ENCODE data around the gene STAB2. TPM values are rescaled to one million over a fixed set of nuclear protein-coding genes. Genes with fewer than 3 reads are reported as not detected.
"Not testable (repeated sequence)": the region's sequence is repeated elsewhere in the genome, so short reads cannot be mapped to it uniquely, and the experiment has no call there.

STAB2 gene
- total RNA-seq, 1 donor from 2014 or later: not detected

DNA sequence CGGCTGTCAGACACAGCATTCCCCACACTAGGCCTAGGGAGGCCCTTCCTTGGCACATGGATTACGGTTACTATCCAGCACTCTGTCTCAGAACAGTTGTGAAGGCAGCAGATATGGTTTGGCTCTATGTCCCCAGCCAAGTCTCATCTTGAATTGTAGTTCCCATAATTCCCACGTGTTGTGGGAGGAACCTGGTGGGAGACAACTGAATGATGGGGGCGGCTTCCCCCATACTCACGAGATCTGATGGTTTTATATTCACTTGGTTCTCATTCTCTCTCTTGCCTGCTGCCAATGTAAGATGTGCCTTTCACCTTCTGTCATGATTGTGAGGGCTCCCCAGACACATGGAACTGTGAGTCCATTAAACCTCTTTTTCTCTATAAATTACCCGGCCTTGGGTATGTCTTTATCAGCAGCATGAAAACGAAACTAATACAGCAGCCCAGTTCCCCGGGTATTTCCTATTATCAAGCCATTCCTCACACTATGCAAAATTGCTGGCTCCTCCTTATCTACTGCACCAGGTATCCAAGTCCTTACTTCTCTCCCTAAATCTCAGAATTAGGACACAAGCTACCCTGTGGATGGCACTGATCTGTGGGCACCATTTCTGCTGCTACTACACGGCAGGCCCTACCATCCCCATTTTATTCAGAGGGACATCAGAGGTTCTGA is 220.6 kb downstream of the STAB2 start:
- Mint-ChIP-seq H3K27me3 (ENCODE audit: low read depth) (no peaks in the 10 kb centered on the region), H3K4me1 (ENCODE audit: low read depth) (peaks cover 37% of the 10 kb centered on the region), H3K36me3 (ENCODE audit: low read depth) (peaks cover 28% of the 10 kb centered on the region), H3K27ac (ENCODE audit: unreplicated experiment) (peak overlapping the region; percentile 20), H3K9me3 (ENCODE audit: low read depth) (peaks cover 2% of the 10 kb centered on the region), H3K4me3 (ENCODE audit: unreplicated experiment) (no peak overlapping the region)
- DNase-seq (ENCODE audit: low spot score): no peak
- TF ChIP-seq, protein P1, sequence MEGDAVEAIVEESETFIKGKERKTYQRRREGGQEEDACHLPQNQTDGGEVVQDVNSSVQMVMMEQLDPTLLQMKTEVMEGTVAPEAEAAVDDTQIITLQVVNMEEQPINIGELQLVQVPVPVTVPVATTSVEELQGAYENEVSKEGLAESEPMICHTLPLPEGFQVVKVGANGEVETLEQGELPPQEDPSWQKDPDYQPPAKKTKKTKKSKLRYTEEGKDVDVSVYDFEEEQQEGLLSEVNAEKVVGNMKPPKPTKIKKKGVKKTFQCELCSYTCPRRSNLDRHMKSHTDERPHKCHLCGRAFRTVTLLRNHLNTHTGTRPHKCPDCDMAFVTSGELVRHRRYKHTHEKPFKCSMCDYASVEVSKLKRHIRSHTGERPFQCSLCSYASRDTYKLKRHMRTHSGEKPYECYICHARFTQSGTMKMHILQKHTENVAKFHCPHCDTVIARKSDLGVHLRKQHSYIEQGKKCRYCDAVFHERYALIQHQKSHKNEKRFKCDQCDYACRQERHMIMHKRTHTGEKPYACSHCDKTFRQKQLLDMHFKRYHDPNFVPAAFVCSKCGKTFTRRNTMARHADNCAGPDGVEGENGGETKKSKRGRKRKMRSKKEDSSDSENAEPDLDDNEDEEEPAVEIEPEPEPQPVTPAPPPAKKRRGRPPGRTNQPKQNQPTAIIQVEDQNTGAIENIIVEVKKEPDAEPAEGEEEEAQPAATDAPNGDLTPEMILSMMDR (IDR thresholded peaks at IDR 0.05): no peak

DNA sequence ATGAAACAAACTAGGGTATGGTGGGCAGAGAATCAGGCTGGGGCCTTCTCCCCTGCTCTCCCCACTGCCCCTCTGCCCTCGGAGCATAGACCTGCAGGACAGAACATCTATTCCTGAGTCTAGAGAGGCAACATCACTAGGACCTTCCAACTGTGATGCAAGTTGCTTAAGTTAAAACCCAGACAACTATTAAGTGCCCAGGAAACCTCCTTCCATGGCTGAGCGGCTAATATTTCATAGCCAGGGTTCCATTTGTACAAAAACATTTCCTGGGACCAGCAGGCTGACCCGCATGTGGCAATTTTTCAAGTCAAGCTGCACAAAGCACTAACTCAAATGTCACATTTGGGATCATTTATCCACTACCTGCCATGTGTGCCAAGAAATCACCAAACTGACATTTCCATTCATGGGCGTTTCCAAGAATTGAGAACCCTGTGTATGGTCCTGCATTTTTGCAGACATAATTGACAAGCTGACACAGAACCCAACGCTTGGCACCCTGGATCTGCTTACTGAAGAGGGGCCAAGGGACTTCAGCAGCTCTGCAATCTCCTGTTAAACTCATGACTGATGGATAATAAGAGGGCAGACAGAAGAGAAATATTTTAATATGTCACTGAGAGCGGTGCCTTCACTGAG is 221.3 kb downstream of the STAB2 start:
- Mint-ChIP-seq H3K27ac (ENCODE audit: unreplicated experiment) (no peak overlapping the region), H3K36me3 (ENCODE audit: low read depth) (peaks cover 30% of the 10 kb centered on the region), H3K4me3 (ENCODE audit: unreplicated experiment) (no peak overlapping the region), H3K4me1 (ENCODE audit: low read depth) (peaks cover 35% of the 10 kb centered on the region), H3K27me3 (ENCODE audit: low read depth) (no peaks in the 10 kb centered on the region), H3K9me3 (ENCODE audit: low read depth) (peaks cover 2% of the 10 kb centered on the region)
- TF ChIP-seq, protein P1 (IDR thresholded peaks at IDR 0.05): no peak
- no peak for DNase-seq (ENCODE audit: low spot score)

DNA sequence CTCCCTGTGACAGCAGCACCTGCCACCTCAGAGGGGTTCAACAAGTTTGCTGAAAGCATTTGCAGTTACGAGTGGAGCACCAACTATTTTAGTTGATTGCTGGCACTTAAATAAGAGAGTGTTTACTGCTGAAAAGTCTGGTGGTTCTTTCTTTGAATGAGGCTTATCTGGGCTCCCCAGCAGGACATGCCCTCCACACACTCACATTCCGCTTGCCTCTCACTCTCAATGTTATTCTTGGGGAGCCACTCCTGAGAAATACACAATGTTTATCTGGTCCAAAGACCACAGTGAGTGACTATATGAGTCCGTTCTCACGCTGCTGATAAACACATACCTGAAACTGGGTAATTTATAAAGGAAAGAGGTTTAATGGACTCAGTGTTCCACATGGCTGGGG is 222.1 kb downstream of the STAB2 start:
- Mint-ChIP-seq H3K9me3 (ENCODE audit: low read depth) (peaks cover 2% of the 10 kb centered on the region), H3K27me3 (ENCODE audit: low read depth) (no peaks in the 10 kb centered on the region)
- DNase-seq (ENCODE audit: low spot score): no peak

DNA sequence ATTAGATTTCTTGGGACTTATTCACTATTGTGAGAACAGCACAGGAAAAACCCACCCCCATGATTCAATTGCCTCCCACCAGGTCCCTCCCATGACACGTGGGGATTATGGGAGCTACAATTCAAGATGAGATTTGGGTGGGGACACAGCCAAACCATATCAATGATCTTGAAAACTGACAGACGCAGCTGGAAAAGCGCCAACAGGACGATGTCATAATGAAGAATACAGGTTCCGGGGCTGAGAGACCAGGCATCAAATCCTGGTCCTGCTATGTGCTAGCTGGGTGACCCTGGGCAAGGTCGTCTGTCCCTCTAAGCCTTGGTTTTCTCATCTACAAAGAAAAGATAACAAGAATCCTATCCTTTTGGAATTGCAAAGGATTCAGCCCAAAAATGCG is 222.6 kb downstream of the STAB2 start:
- Mint-ChIP-seq H3K36me3 (ENCODE audit: low read depth) (peaks cover 38% of the 10 kb centered on the region), H3K4me1 (ENCODE audit: low read depth) (peaks cover 37% of the 10 kb centered on the region)
- not testable (repeated sequence) for H3K9me3 Mint-ChIP-seq (ENCODE audit: low read depth); H3K27ac Mint-ChIP-seq (ENCODE audit: unreplicated experiment); DNase-seq (ENCODE audit: low spot score); H3K4me3 Mint-ChIP-seq (ENCODE audit: unreplicated experiment); H3K27me3 Mint-ChIP-seq (ENCODE audit: low read depth)

More for the DNA sequence above, 222.1 kb downstream of the STAB2 start:
- Mint-ChIP-seq H3K27ac (ENCODE audit: unreplicated experiment) (no peak overlapping the region), H3K4me3 (ENCODE audit: unreplicated experiment) (no peak overlapping the region), H3K36me3 (ENCODE audit: low read depth) (peaks cover 36% of the 10 kb centered on the region), H3K4me1 (ENCODE audit: low read depth) (peaks cover 37% of the 10 kb centered on the region)
- TF ChIP-seq, protein P1 (IDR thresholded peaks at IDR 0.05): no peak

DNA sequence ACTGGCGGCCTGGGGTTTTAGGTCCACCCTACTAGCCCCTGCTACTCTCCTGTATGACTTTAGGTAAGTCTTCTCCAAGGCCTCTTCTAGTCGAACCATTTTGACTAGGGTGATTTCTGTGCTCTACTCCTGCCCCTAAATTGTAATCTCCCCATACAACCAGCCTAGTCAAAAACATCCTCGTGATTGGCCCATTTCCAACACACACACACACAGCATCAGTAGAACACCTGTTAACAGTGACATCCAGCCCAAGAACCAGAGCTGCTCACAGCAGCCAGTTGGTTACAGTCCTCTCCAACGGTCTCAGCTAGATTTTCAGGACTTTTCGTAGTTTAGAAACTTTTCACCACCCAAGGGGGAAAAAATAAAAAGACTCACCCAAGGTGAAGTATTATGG is 223.0 kb downstream of the STAB2 start:
- no peaks in the 10 kb centered on the region for H3K27me3 Mint-ChIP-seq (ENCODE audit: low read depth)
- peaks cover 35% of the 10 kb centered on the region for H3K4me1 Mint-ChIP-seq (ENCODE audit: low read depth)
- H3K9me3 Mint-ChIP-seq (ENCODE audit: low read depth): no peaks in the 10 kb centered on the region
- peaks cover 40% of the 10 kb centered on the region for H3K36me3 Mint-ChIP-seq (ENCODE audit: low read depth)
- no peak overlapping the region for H3K4me3 Mint-ChIP-seq (ENCODE audit: unreplicated experiment)
- DNase-seq (ENCODE audit: low spot score): no peak
- TF ChIP-seq, protein P1 (IDR thresholded peaks at IDR 0.05): no peak
- no peak overlapping the region for H3K27ac Mint-ChIP-seq (ENCODE audit: unreplicated experiment)

Measured in chondrocyte (in vitro differentiated cells).